ENCODE data around the gene JAZF1.

JAZF1 gene

GRCh38 chr7:27897441-27897847, 283.2 kb downstream of the JAZF1 start:
- Histone ChIP-seq H3K36me3 (ENCODE audit: control insufficient read depth, low read length) (peaks cover 21% of the 10 kb centered on the region), H3K9me3 (ENCODE audit: control insufficient read depth, insufficient read depth, low read length) (no peaks in the 10 kb centered on the region), H3K9me2 (replicated peaks; ENCODE audit: control insufficient read depth, low read length) (no peaks in the 10 kb centered on the region), H3K4me2 (ENCODE audit: low read length) (no peak overlapping the region), H3K27me3 (ENCODE audit: control insufficient read depth, low read length) (no peaks in the 10 kb centered on the region), H3K27ac (ENCODE audit: low read depth, low read length) (no peak overlapping the region), H3F3A (ENCODE audit: control insufficient read depth, insufficient read depth) (peaks cover 13% of the 10 kb centered on the region), H3K4me3 (ENCODE audit: low read length) (no peak overlapping the region), H3K79me2 (ENCODE audit: control insufficient read depth, low read length) (peaks cover 8% of the 10 kb centered on the region), H4K20me1 (ENCODE audit: control insufficient read depth, insufficient read depth, low read depth, low read length) (no peaks in the 10 kb centered on the region), H3K4me1 (ENCODE audit: control insufficient read depth, low read length) (peaks cover 38% of the 10 kb centered on the region)
- TF ChIP-seq EZH2phosphoT487 (IDR thresholded peaks at IDR 0.05; ENCODE audit: borderline replicate concordance, low read length), result no peak
- TF ChIP-seq CTCF (IDR thresholded peaks at IDR 0.05; ENCODE audit: low read depth, low read length, poor library complexity, severe bottlenecking), result no peak

- TF ChIP-seq EZH2phosphoT487 (IDR thresholded peaks at IDR 0.05; ENCODE audit: borderline replicate concordance, low read length) (no peak), CTCF (IDR thresholded peaks at IDR 0.05; ENCODE audit: low read depth, low read length, poor library complexity, severe bottlenecking) (no peak)
- H3K4me2 ChIP-seq (ENCODE audit: low read length), result no peak overlapping the region
Measured at GRCh38 chr7:27897001-27897400, 283.6 kb downstream of the JAZF1 start.

GRCh38 chr7:27895551-27895950, 285.0 kb downstream of the JAZF1 start:
- H3K27me3 ChIP-seq (ENCODE audit: control insufficient read depth, low read length), result no peaks in the 10 kb centered on the region
- H3K79me2 ChIP-seq (ENCODE audit: control insufficient read depth, low read length), result peaks cover 8% of the 10 kb centered on the region
- H4K20me1 ChIP-seq (ENCODE audit: control insufficient read depth, insufficient read depth, low read depth, low read length), result no peaks in the 10 kb centered on the region
- no peak overlapping the region for H3K4me3 ChIP-seq (ENCODE audit: low read length)
- H3K9me3 ChIP-seq (ENCODE audit: control insufficient read depth, insufficient read depth, low read length), result no peaks in the 10 kb centered on the region
- peaks cover 25% of the 10 kb centered on the region for H3K36me3 ChIP-seq (ENCODE audit: control insufficient read depth, low read length)
- no peak overlapping the region for H3K4me2 ChIP-seq (ENCODE audit: low read length)
- no peaks in the 10 kb centered on the region for H3K9me2 ChIP-seq (replicated peaks; ENCODE audit: control insufficient read depth, low read length)
- no peak for TF ChIP-seq EZH2phosphoT487 (IDR thresholded peaks at IDR 0.05; ENCODE audit: borderline replicate concordance, low read length)
- no peak for TF ChIP-seq CTCF (IDR thresholded peaks at IDR 0.05; ENCODE audit: low read depth, low read length, poor library complexity, severe bottlenecking)
- no peak overlapping the region for H3K27ac ChIP-seq (ENCODE audit: low read depth, low read length)
- peaks cover 24% of the 10 kb centered on the region for H3K4me1 ChIP-seq (ENCODE audit: control insufficient read depth, low read length)
- no peaks in the 10 kb centered on the region; the same call in 1 of the 2 replicates for H3F3A ChIP-seq (ENCODE audit: control insufficient read depth, insufficient read depth)

More at GRCh38 chr7:27897001-27897400, 283.6 kb downstream of the JAZF1 start:
- no peaks in the 10 kb centered on the region for H3K9me2 ChIP-seq (replicated peaks; ENCODE audit: control insufficient read depth, low read length)
- no peak overlapping the region for H3K27ac ChIP-seq (ENCODE audit: low read depth, low read length)
- no peaks in the 10 kb centered on the region for H4K20me1 ChIP-seq (ENCODE audit: control insufficient read depth, insufficient read depth, low read depth, low read length)
- H3F3A ChIP-seq (ENCODE audit: control insufficient read depth, insufficient read depth), result peaks cover 10% of the 10 kb centered on the region
- peaks cover 8% of the 10 kb centered on the region for H3K79me2 ChIP-seq (ENCODE audit: control insufficient read depth, low read length)
- peaks cover 21% of the 10 kb centered on the region for H3K36me3 ChIP-seq (ENCODE audit: control insufficient read depth, low read length)
- H3K27me3 ChIP-seq (ENCODE audit: control insufficient read depth, low read length), result no peaks in the 10 kb centered on the region
- H3K4me1 ChIP-seq (ENCODE audit: control insufficient read depth, low read length), result peaks cover 38% of the 10 kb centered on the region
- H3K4me3 ChIP-seq (ENCODE audit: low read length), result no peak overlapping the region
- H3K9me3 ChIP-seq (ENCODE audit: control insufficient read depth, insufficient read depth, low read length), result no peaks in the 10 kb centered on the region

All from DOHH2 (cell line).